HL-60 (cell line): ENCODE data around the gene ICOS.

Source experiments
- GABPA ChIP-seq: IDR thresholded peaks from 2 replicates; pipeline ENCODE4 v1.6.1; 2012; ENCODE audit warnings: low read depth
- POLR2AphosphoS5 ChIP-seq: IDR thresholded peaks from 2 replicates; pipeline ENCODE4 v1.6.1; 2012; ENCODE audit warnings: low read depth
- REST ChIP-seq: IDR thresholded peaks from 2 replicates; pipeline ENCODE4 v1.6.1; 2012; ENCODE audit warnings: low read depth; ENCODE audit not compliant: insufficient replicate concordance
- SPI1 ChIP-seq: IDR thresholded peaks from 2 replicates; pipeline ENCODE4 v1.6.1; 2012; ENCODE audit warnings: low read depth, mild to moderate bottlenecking, borderline replicate concordance
- TF ChIP-seq, protein P1 (sequence below): IDR thresholded peaks from one replicate; pipeline ENCODE4 v1.5.1; 2011; ENCODE audit warnings: low read length, control low read depth, inconsistent platforms; ENCODE audit not compliant: insufficient read depth

- TF ChIP-seq, protein P1, sequence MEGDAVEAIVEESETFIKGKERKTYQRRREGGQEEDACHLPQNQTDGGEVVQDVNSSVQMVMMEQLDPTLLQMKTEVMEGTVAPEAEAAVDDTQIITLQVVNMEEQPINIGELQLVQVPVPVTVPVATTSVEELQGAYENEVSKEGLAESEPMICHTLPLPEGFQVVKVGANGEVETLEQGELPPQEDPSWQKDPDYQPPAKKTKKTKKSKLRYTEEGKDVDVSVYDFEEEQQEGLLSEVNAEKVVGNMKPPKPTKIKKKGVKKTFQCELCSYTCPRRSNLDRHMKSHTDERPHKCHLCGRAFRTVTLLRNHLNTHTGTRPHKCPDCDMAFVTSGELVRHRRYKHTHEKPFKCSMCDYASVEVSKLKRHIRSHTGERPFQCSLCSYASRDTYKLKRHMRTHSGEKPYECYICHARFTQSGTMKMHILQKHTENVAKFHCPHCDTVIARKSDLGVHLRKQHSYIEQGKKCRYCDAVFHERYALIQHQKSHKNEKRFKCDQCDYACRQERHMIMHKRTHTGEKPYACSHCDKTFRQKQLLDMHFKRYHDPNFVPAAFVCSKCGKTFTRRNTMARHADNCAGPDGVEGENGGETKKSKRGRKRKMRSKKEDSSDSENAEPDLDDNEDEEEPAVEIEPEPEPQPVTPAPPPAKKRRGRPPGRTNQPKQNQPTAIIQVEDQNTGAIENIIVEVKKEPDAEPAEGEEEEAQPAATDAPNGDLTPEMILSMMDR: no peak
- TF ChIP-seq REST (no peak), POLR2AphosphoS5 (no peak), SPI1 (no peak), GABPA (no peak)
These were observed 35.5 kb downstream of the ICOS start for GRCh38 chr2:203972066-203972465.
